Measurements from ENCODE around the gene CSNK2B. TPM values are rescaled to one million over a fixed set of nuclear protein-coding genes. Genes with fewer than 3 reads are reported as not detected.

CSNK2B gene
- total and polyA plus RNA-seq, 9 of the 15 experiments (the other 6 are each of a cell fraction or from before 2014, with no cell fraction given) = 120 to 1,126 (median 529) TPM

- TF ChIP-seq TCF3 (CRISPR knock-in tag; IDR thresholded peaks at IDR 0.05) (no peak), JUNB (CRISPR knock-in tag; conservative IDR thresholded peaks at IDR 0.05) (no peak), MCM3 (IDR thresholded peaks at IDR 0.05) (no peak), RBM39 (optimal IDR thresholded peaks at IDR 0.05; ENCODE audit: low read depth, low read length) (peak; percentile 95), ZNF695 (CRISPR knock-in tag; IDR thresholded peaks at IDR 0.05) (no peak; the same call in 1 of the 2 replicates), ZNF583 (CRISPR knock-in tag; IDR thresholded peaks at IDR 0.05) (0 out of 2 replicates have a peak, but pooled peaks have one; percentile 17), ZNF668 (CRISPR knock-in tag; IDR thresholded peaks at IDR 0.05) (peak; percentile 38; the same call in 1 of the 2 replicates), ELF4 (CRISPR knock-in tag; IDR thresholded peaks at IDR 0.05) (peak; percentile 73; the same call in 1 of the 2 replicates), HIVEP1 (CRISPR knock-in tag; IDR thresholded peaks at IDR 0.05) (no peak), LCOR (CRISPR knock-in tag; IDR thresholded peaks at IDR 0.05) (peak; percentile 2; the same call in 1 of the 2 replicates), ATF7 (IDR thresholded peaks at IDR 0.05) (no peak), RAD51 (IDR thresholded peaks at IDR 0.05; ENCODE audit: borderline replicate concordance, low read depth) (peak; percentile 43; the same call in 1 of the 2 replicates), ZNF586 (CRISPR knock-in tag; conservative IDR thresholded peaks at IDR 0.05) (0 out of 2 replicates have a peak, but pooled peaks have one; percentile 65), SETDB1 (IDR thresholded peaks at IDR 0.05; ENCODE audit: low read length) (no peak), ZSCAN29 (IDR thresholded peaks at IDR 0.05) (peak; percentile 68; the same call in 1 of the 2 replicates), PCBP1 (IDR thresholded peaks at IDR 0.05; ENCODE audit: low read depth, low read length, poor library complexity, severe bottlenecking) (no peak), ZNF584 (CRISPR knock-in tag; IDR thresholded peaks at IDR 0.05; ENCODE audit: low read depth) (peak; percentile 10; the same call in 1 of the 2 replicates), ZBTB7A (IDR thresholded peaks at IDR 0.05; ENCODE audit: borderline replicate concordance, control insufficient read depth, low read depth, low read length) (peak; percentile 98), DDX20 (tag; IDR thresholded peaks at IDR 0.05; ENCODE audit: low read depth) (0 out of 2 replicates have a peak, but pooled peaks have one; percentile 42), HDGF (IDR thresholded peaks at IDR 0.05) (peak; percentile 81), MXI1 (IDR thresholded peaks at IDR 0.05; ENCODE audit: low read depth, low read length) (peak; percentile 19; the same call in 1 of the 2 replicates), CTBP1 (IDR thresholded peaks at IDR 0.05; ENCODE audit: borderline replicate concordance) (peak; percentile 92; the same call in 1 of the 2 replicates), ZNF696 (CRISPR knock-in tag; conservative IDR thresholded peaks at IDR 0.05) (no peak)
- TF ChIP-seq, protein P1, sequence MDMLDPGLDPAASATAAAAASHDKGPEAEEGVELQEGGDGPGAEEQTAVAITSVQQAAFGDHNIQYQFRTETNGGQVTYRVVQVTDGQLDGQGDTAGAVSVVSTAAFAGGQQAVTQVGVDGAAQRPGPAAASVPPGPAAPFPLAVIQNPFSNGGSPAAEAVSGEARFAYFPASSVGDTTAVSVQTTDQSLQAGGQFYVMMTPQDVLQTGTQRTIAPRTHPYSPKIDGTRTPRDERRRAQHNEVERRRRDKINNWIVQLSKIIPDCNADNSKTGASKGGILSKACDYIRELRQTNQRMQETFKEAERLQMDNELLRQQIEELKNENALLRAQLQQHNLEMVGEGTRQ (CRISPR knock-in tag; IDR thresholded peaks at IDR 0.05) = no peak
- TF ChIP-seq, protein P2, sequence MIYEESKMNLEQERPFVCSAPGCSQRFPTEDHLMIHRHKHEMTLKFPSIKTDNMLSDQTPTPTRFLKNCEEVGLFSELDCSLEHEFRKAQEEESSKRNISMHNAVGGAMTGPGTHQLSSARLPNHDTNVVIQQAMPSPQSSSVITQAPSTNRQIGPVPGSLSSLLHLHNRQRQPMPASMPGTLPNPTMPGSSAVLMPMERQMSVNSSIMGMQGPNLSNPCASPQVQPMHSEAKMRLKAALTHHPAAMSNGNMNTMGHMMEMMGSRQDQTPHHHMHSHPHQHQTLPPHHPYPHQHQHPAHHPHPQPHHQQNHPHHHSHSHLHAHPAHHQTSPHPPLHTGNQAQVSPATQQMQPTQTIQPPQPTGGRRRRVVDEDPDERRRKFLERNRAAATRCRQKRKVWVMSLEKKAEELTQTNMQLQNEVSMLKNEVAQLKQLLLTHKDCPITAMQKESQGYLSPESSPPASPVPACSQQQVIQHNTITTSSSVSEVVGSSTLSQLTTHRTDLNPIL (CRISPR knock-in tag; IDR thresholded peaks at IDR 0.05) = no peak
- TF ChIP-seq, protein P3, sequence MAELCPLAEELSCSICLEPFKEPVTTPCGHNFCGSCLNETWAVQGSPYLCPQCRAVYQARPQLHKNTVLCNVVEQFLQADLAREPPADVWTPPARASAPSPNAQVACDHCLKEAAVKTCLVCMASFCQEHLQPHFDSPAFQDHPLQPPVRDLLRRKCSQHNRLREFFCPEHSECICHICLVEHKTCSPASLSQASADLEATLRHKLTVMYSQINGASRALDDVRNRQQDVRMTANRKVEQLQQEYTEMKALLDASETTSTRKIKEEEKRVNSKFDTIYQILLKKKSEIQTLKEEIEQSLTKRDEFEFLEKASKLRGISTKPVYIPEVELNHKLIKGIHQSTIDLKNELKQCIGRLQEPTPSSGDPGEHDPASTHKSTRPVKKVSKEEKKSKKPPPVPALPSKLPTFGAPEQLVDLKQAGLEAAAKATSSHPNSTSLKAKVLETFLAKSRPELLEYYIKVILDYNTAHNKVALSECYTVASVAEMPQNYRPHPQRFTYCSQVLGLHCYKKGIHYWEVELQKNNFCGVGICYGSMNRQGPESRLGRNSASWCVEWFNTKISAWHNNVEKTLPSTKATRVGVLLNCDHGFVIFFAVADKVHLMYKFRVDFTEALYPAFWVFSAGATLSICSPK (IDR thresholded peaks at IDR 0.05; ENCODE audit: borderline replicate concordance) = peak; percentile 92; the same call in 1 of the 2 replicates
These were observed 12.8 kb upstream of the CSNK2B start (continued) for GRCh38 chr6:31652925-31653724.
